ENCODE results near the gene CFAP65. TPM values are rescaled to one million over a fixed set of nuclear protein-coding genes. Genes with fewer than 3 reads are reported as not detected.

Gene CFAP65
- total and polyA plus RNA-seq, 9 of the 15 experiments (the other 6 are each of a cell fraction or from before 2014, with no cell fraction given) = not detected

GRCh38 chr2:218995561-218995960 lies 45.8 kb downstream of the CFAP65 start:
- Histone ChIP-seq H3K36me3 (ENCODE audit: control insufficient read depth, insufficient read depth, low read length) (no peaks in the 10 kb centered on the region), H3K9me3 (replicated peaks; ENCODE audit: control insufficient read depth, insufficient read depth, low read depth, low read length) (no peaks in the 10 kb centered on the region), H3K4me3 (no peak overlapping the region), H4K20me1 (replicated peaks; ENCODE audit: control insufficient read depth, insufficient read depth, low read length) (no peaks in the 10 kb centered on the region), H3K79me2 (ENCODE audit: control insufficient read depth, insufficient read depth, low read length) (no peaks in the 10 kb centered on the region), H3K9ac (ENCODE audit: insufficient read depth in 1 of 2, low read depth in 2 of 2, low read length in 2 of 2) (no peak overlapping the region), H2AFZ (ENCODE audit: low read depth, low read length) (no peak overlapping the region), H3K4me2 (ENCODE audit: insufficient read depth, low read length) (no peak overlapping the region), H3K27ac (ENCODE audit: extremely low read depth, low read depth, low read length) (no peak overlapping the region), H3K9me1 (ENCODE audit: control insufficient read depth, insufficient read depth, low read length) (no peaks in the 10 kb centered on the region), H3K4me1 (replicated peaks in 1 of 2; ENCODE audit: control insufficient read depth in 2 of 2, insufficient read depth in 2 of 2, low read length in 2 of 2) (peaks cover 12 to 31% of the 10 kb centered on the region in 2 experiments; a peak in 4 of 5 replicates), H3K27me3 (ENCODE audit: control insufficient read depth in 2 of 2, insufficient read depth in 2 of 2, low read length in 2 of 2) (peaks cover 0 to 36% of the 10 kb centered on the region in 2 experiments; a peak in 3 of 5 replicates)
- in situ Hi-C loops (cut with MboI) = no loop called here
- FAIRE-seq (no peak), ATAC-seq (no peak), DNase-seq (ENCODE audit: extremely low read depth in 1 of 4, low spot score in 3 of 4) (no peak)
- 0% methylated on average over 5 of the region's 8 CpGs for WGBS (ENCODE audit: insufficient coverage, low coverage, missing lambda C conversion rate)
- POLR2A ChIA-PET = interaction anchor here (1.1 kb wide), 1 partner anchor 19 kb away, joined by 3 read pairs; no protein-coding TSS in a partner anchor
- TF ChIP-seq, protein P1, sequence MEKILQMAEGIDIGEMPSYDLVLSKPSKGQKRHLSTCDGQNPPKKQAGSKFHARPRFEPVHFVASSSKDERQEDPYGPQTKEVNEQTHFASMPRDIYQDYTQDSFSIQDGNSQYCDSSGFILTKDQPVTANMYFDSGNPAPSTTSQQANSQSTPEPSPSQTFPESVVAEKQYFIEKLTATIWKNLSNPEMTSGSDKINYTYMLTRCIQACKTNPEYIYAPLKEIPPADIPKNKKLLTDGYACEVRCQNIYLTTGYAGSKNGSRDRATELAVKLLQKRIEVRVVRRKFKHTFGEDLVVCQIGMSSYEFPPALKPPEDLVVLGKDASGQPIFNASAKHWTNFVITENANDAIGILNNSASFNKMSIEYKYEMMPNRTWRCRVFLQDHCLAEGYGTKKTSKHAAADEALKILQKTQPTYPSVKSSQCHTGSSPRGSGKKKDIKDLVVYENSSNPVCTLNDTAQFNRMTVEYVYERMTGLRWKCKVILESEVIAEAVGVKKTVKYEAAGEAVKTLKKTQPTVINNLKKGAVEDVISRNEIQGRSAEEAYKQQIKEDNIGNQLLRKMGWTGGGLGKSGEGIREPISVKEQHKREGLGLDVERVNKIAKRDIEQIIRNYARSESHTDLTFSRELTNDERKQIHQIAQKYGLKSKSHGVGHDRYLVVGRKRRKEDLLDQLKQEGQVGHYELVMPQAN (IDR thresholded peaks at IDR 0.05; ENCODE audit: borderline replicate concordance) = no peak
- TF ChIP-seq CBFA2T2 (conservative IDR thresholded peaks at IDR 0.05) = no peak
- no peak for TF ChIP-seq BRCA1 (IDR thresholded peaks at IDR 0.05)
- TF ChIP-seq BRCA1 (CRISPR knock-in tag; IDR thresholded peaks at IDR 0.05) = no peak
- TF ChIP-seq KLF1 (tag; IDR thresholded peaks at IDR 0.05) = no peak
- TF ChIP-seq PHF21A (IDR thresholded peaks at IDR 0.05; ENCODE audit: borderline replicate concordance, low read depth) = no peak
- TF ChIP-seq, protein P2, sequence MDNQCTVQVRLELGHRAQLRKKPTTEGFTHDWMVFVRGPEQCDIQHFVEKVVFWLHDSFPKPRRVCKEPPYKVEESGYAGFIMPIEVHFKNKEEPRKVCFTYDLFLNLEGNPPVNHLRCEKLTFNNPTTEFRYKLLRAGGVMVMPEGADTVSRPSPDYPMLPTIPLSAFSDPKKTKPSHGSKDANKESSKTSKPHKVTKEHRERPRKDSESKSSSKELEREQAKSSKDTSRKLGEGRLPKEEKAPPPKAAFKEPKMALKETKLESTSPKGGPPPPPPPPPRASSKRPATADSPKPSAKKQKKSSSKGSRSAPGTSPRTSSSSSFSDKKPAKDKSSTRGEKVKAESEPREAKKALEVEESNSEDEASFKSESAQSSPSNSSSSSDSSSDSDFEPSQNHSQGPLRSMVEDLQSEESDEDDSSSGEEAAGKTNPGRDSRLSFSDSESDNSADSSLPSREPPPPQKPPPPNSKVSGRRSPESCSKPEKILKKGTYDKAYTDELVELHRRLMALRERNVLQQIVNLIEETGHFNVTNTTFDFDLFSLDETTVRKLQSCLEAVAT (IDR thresholded peaks at IDR 0.05) = no peak
- no peak for TF ChIP-seq ZNF764 (CRISPR knock-in tag; IDR thresholded peaks at IDR 0.05; ENCODE audit: low read depth)
- TF ChIP-seq AFF4 (CRISPR knock-in tag; IDR thresholded peaks at IDR 0.05) = no peak
- TF ChIP-seq HSF4 (CRISPR knock-in tag; IDR thresholded peaks at IDR 0.05; ENCODE audit: borderline replicate concordance) = no peak
- CTCF ChIA-PET (ENCODE audit: low intra/inter-chr PET ratio) = interaction anchor here (0.7 to 1.6 kb wide), 4 partner anchors 62 to 159 kb away, joined by 3 to 11 read pairs (median 4); no protein-coding TSS in a partner anchor
- BruUV-seq (replicated peaks) = no TSS peak
- intact Hi-C loops (cut with micrococcal nuclease) = no loop called here

All from K562 (cell line).